Fibroblast of villous mesenchyme (primary cell): ENCODE measurements around the gene ERMP1. TPM values are rescaled to one million over a fixed set of nuclear protein-coding genes. Genes with fewer than 3 reads are reported as not detected.

Experiments
- DNase-seq: peaks from one replicate; pipeline ENCODE4 v3.0.0-alpha.2; 2010; ENCODE audit warnings: low read depth
- H3K4me3 ChIP-seq: 2 replicates; pipeline ENCODE4 v1.5.1; 2011; ENCODE audit warnings: low read depth, mild to moderate bottlenecking, low read length
- CTCF ChIP-seq: IDR thresholded peaks from 2 replicates; pipeline ENCODE4 v1.5.1; 2012; ENCODE audit warnings: low read depth, mild to moderate bottlenecking, low read length; ENCODE audit not compliant: insufficient read depth
- total RNA-seq: library from RNA; depleted of rRNA; stranded (reverse); fragments of >200 nt; gene quantifications from 2 replicates; pipeline ENCODE4 v1.2.3, GENCODE V29; 2012

The ERMP1 gene
- total RNA-seq, 1 donor, result 58.3 TPM

- H3K4me3 ChIP-seq, result no peak overlapping the region
- DNase-seq, result peak; percentile 54
- TF ChIP-seq CTCF, result no peak
Observed at GRCh38 chr9:5838884-5839571, 6.1 kb upstream of the ERMP1 start.

GRCh38 chr9:5835808-5836207 is 2.9 kb upstream of the ERMP1 start:
- no peak overlapping the region for H3K4me3 ChIP-seq
- no peak for TF ChIP-seq CTCF
- DNase-seq, result no peak

- DNase-seq, result no peak
- no peak for TF ChIP-seq CTCF
- no peak overlapping the region for H3K4me3 ChIP-seq
Observed at GRCh38 chr9:5834214-5834613, 1.3 kb upstream of the ERMP1 start.

GRCh38 chr9:5832071-5832537 is 813 bp downstream of the ERMP1 start:
- no peak for TF ChIP-seq CTCF
- DNase-seq, result no peak

GRCh38 chr9:5825895-5826622 is 6.9 kb downstream of the ERMP1 start:
- no peak overlapping the region for H3K4me3 ChIP-seq
- TF ChIP-seq CTCF, result no peak
- no peak for DNase-seq

More at GRCh38 chr9:5832071-5832537, 813 bp downstream of the ERMP1 start:
- peak overlapping the region; percentile 98 for H3K4me3 ChIP-seq

GRCh38 chr9:5825223-5825622 is 7.7 kb downstream of the ERMP1 start:
- H3K4me3 ChIP-seq, result no peak overlapping the region

More at GRCh38 chr9:5825223-5825622, 7.7 kb downstream of the ERMP1 start:
- TF ChIP-seq CTCF, result no peak
- DNase-seq, result no peak
